HepG2 (cell line): Measurements from ENCODE around the gene BCAS3. TPM values are rescaled to one million over a fixed set of nuclear protein-coding genes. Genes with fewer than 3 reads are reported as not detected.

Experiments used
- ATAC-seq: fragments of 200-7000 bp; cut with Tn5 transposase; 3 replicates; pipeline ENCODE4 v1.9.1; 2020; ENCODE audit warnings: mild to moderate bottlenecking, moderate library complexity
- BruUV-seq: library from RNA; stranded (reverse); fragments of 400-500 nt; replicated peaks from 2 replicates; lab custom pipeline; 2021; lab: Mats Ljungman, UMichigan
- CTCF ChIA-PET: fragments of 300-600 bp; formaldehyde crosslinking; extraction: SDS; loops from one replicate; lab custom pipeline; 2021; ENCODE audit warnings: low total read pairs, inconsistent platforms, low intra/inter-chr PET ratio; lab: Yijun Ruan, JAX
- POLR2A ChIA-PET: fragments of 350-600 bp; sonication (Branson Sonifier 250); formaldehyde crosslinking; loops from one replicate; lab custom pipeline; 2020; ENCODE audit warnings: antibody characterized with exemption, inconsistent platforms; lab: Yijun Ruan, JAX
- DNase-seq: peaks from one replicate; pipeline ENCODE4 v3.0.0-alpha.2; 2015; ENCODE audit warnings: low spot score
- FAIRE-seq: peaks from 3 replicates; lab custom pipeline; 2011; peaks lifted over from hg19 to GRCh38; lab: Jason Lieb, UNC
- H2AFZ ChIP-seq: one replicate; pipeline ENCODE4 v1.6.1; 2011; ENCODE audit warnings: low read length, inconsistent platforms
- H3K27ac ChIP-seq: fragments of 300-600 bp; 3 replicates; pipeline ENCODE4 v1.8.0; 2011; ENCODE audit warnings: mixed run types, mild to moderate bottlenecking, mixed read lengths, low read length, inconsistent platforms; ENCODE audit not compliant: insufficient read depth; ENCODE audit errors: extremely low read length
- H3K27me3 ChIP-seq, 2 experiments: fragments of 200-600 bp in 1 of 2; 2 replicates in 1 of 2; 3 replicates in 1 of 2; pipeline versions ENCODE4 v1.6.0 to v1.8.0; 2011; ENCODE audit warnings: low read length in 2 of 2, mild to moderate bottlenecking in 2 of 2, moderate library complexity in 2 of 2, inconsistent platforms in 1 of 2; ENCODE audit not compliant: insufficient read depth in 2 of 2, control insufficient read depth in 1 of 2
- H3K36me3 ChIP-seq, 2 experiments: fragments of 200-600 bp in 1 of 2; replicated peaks in 1 of 2; 2 replicates in 1 of 2; 3 replicates in 1 of 2; pipeline versions ENCODE4 v1.5.1 to v1.8.0; 2011; ENCODE audit warnings: low read length in 2 of 2, inconsistent platforms in 1 of 2; ENCODE audit not compliant: insufficient read depth in 2 of 2, control insufficient read depth in 1 of 2
- H3K4me1 ChIP-seq: 2 replicates; pipeline ENCODE4 v1.5.1; 2012; ENCODE audit warnings: low read length, inconsistent platforms; ENCODE audit not compliant: insufficient read depth
- H3K4me2 ChIP-seq: 2 replicates; pipeline ENCODE4 v1.6.0; 2011; ENCODE audit warnings: low read depth, low read length, inconsistent platforms
- H3K4me3 ChIP-seq, 3 experiments: fragments of 200-600 bp in 1 of 3; sonication (generic), shearing (Covaris generic) in 1 of 3; replicated peaks in 1 of 3; 2 replicates each; pipeline ENCODE4 v1.5.1; 2011 to 2016; ENCODE audit warnings: low read length in 3 of 3, inconsistent platforms in 2 of 3, low read depth in 2 of 3, mild to moderate bottlenecking in 2 of 3, control low read depth in 1 of 3, mixed read lengths in 1 of 3; ENCODE audit not compliant: insufficient read depth in 1 of 3
- H3K79me2 ChIP-seq: one replicate; pipeline ENCODE4 v1.6.1; 2011; ENCODE audit warnings: low read length, inconsistent platforms; ENCODE audit not compliant: insufficient read depth
- H3K9ac ChIP-seq: 2 replicates; pipeline ENCODE4 v1.6.0; 2011; ENCODE audit warnings: mild to moderate bottlenecking, low read depth, low read length, inconsistent platforms; ENCODE audit not compliant: insufficient read depth
- H3K9me3 ChIP-seq: 2 replicates; pipeline ENCODE4 v1.5.1; 2012; ENCODE audit warnings: mild to moderate bottlenecking, low read length
- H4K20me1 ChIP-seq: 2 replicates; pipeline ENCODE4 v1.6.0; 2011; ENCODE audit warnings: inconsistent platforms, mild to moderate bottlenecking, low read length, moderate library complexity; ENCODE audit not compliant: insufficient read depth
- GRHL1 ChIP-seq: sonication (generic); formaldehyde crosslinking; conservative IDR thresholded peaks from 2 replicates; pipeline ENCODE4 v1.8.0; 2022; ENCODE audit warnings: missing genetic modification reagents
- MBD4 ChIP-seq: IDR thresholded peaks from 2 replicates; pipeline ENCODE4 v1.6.1; 2012; ENCODE audit warnings: low read length, inconsistent platforms, borderline replicate concordance
- RFXANK ChIP-seq: IDR thresholded peaks from 2 replicates; pipeline ENCODE4 v1.6.1; 2016
- SIX4 ChIP-seq: sonication (generic); formaldehyde crosslinking; IDR thresholded peaks from 2 replicates; pipeline ENCODE4 v1.4.0; 2020; ENCODE audit warnings: missing genetic modification reagents
- ZNF24 ChIP-seq: fragments of 450-650 bp; IDR thresholded peaks from 2 replicates; pipeline ENCODE4 v1.6.1; 2017; ENCODE audit warnings: antibody characterized with exemption, mild to moderate bottlenecking
- ZNF609 ChIP-seq: sonication (generic); formaldehyde crosslinking; IDR thresholded peaks from 2 replicates; pipeline ENCODE4 v1.4.0; 2020; ENCODE audit warnings: mild to moderate bottlenecking, missing genetic modification reagents, borderline replicate concordance
- ZSCAN5A ChIP-seq: sonication (generic); formaldehyde crosslinking; IDR thresholded peaks from 2 replicates; pipeline ENCODE4 v1.8.0; 2022; ENCODE audit warnings: mild to moderate bottlenecking, missing genetic modification reagents, borderline replicate concordance
- WGBS: methylation state at CpG from one replicate; pipeline ENCODE4 v1.1.6; 2017; ENCODE audit warnings: low lambda C conversion rate; 5-methylcytosine and 5-hydroxymethylcytosine counted together
- in situ Hi-C: cut with HindIII; loops from 2 replicates; pipeline ENCODE4 v1.10.0; 2017; ENCODE audit warnings: low pct_unique_long_range_greater_than_20kb; ENCODE audit not compliant: extremely low pct_ligation_motif_present
- intact Hi-C: fragments of 100-400 bp; cut with micrococcal nuclease; formaldehyde crosslinking; loops from one replicate; pipeline ENCODE4 v1.10.0; 2022; ENCODE audit not compliant: unreplicated experiment
- polyA plus RNA-seq, 8 experiments: library from polyadenylated mRNA; depleted of rRNA in 3 of 8; stranded (reverse) in 7 of 8; unstranded in 1 of 8; fragments of >200 nt; fragmentation: Illumina TruSeq in 4 of 8; extraction: Trizol in 4 of 8; gene quantifications; 2 replicates each; pipeline versions ENCODE4 v1.2.1 to v1.2.3, GENCODE V29; 2011 to 2016; ENCODE audit warnings: low read depth in 4 of 8, missing spikeins in 1 of 8, mixed read lengths in 1 of 8; ENCODE audit not compliant: insufficient read depth in 1 of 8
- total RNA-seq, 5 experiments: library from RNA; depleted of rRNA; stranded (reverse); fragments of >200 nt; fragmentation: Illumina TruSeq; extraction: Trizol; gene quantifications; 2 replicates each; pipeline ENCODE4 v1.2.3, GENCODE V29; 2016; ENCODE audit warnings: low read depth in 1 of 5

BCAS3 gene
- total and polyA plus RNA-seq, 2 of the 13 experiments (the other 11 are each of a cell fraction or from before 2014, with no cell fraction given), result 10.7 to 11.2 TPM

- H3K9ac ChIP-seq, result no peak overlapping the region
- peaks cover 8 to 52% of the 10 kb centered on the region in 2 experiments for H3K36me3 ChIP-seq
- no peak for DNase-seq
- no peak overlapping the region for H3K27ac ChIP-seq
- H3K27me3 ChIP-seq, result no peaks in the 10 kb centered on the region
- no peak for FAIRE-seq
- H3K9me3 ChIP-seq, result no peaks in the 10 kb centered on the region
- BruUV-seq, result no TSS peak
- CTCF ChIA-PET, result no interaction called here
- in situ Hi-C loops (no loop called here), intact Hi-C loops (no loop called here)
- TF ChIP-seq RFXANK (CRISPR knock-in tag), result no peak
- no peak for TF ChIP-seq ZNF24
- no peak for TF ChIP-seq MBD4
- no peak for TF ChIP-seq ZSCAN5A (CRISPR knock-in tag)
- TF ChIP-seq GRHL1 (CRISPR knock-in tag), result no peak
- no peak for TF ChIP-seq SIX4
- no peak for TF ChIP-seq ZNF609
- no peaks in the 10 kb centered on the region for H4K20me1 ChIP-seq
- no peak for ATAC-seq
- no peaks in the 10 kb centered on the region for H3K79me2 ChIP-seq
- POLR2A ChIA-PET, result no interaction called here
- 98% methylated on average over 2 of the region's 2 CpGs for WGBS
- no peak overlapping the region for H3K4me3 ChIP-seq
- H2AFZ ChIP-seq, result no peak overlapping the region
- H3K4me1 ChIP-seq, result no peaks in the 10 kb centered on the region
- H3K4me2 ChIP-seq, result no peak overlapping the region
These were observed 16.2 kb upstream of the BCAS3 start for GRCh38 chr17:60661489-60661888.
